HG02678 (cell line): ENCODE measurements around the gene LDHAL6B.
A peak's percentile ranks its signal among the peaks of the same experiment; 100 is the strongest.

Source experiments
- ATAC-seq: cut with Tn5 transposase; IDR thresholded peaks from one replicate; pipeline ENCODE4 v1.9.1; 2021; ENCODE audit warnings: mild to moderate bottlenecking, moderate library complexity; ENCODE audit not compliant: unreplicated experiment

The LDHAL6B gene

GRCh38 chr15:59249816-59250215 is 43.2 kb downstream of the LDHAL6B start:
- no peak for ATAC-seq

- no peak for ATAC-seq
Observed at GRCh38 chr15:59250249-59250648, 43.6 kb downstream of the LDHAL6B start.

- peak; percentile 48 for ATAC-seq
Observed at GRCh38 chr15:59251001-59251845, 44.6 kb downstream of the LDHAL6B start.

GRCh38 chr15:59252137-59252536 is 45.5 kb downstream of the LDHAL6B start:
- no peak for ATAC-seq

GRCh38 chr15:59255680-59256336 is 49.2 kb downstream of the LDHAL6B start:
- peak; percentile 65 for ATAC-seq

GRCh38 chr15:59256482-59256881 is 49.8 kb downstream of the LDHAL6B start:
- ATAC-seq, result no peak

- no peak for ATAC-seq
Observed at GRCh38 chr15:59257140-59257539, 50.5 kb downstream of the LDHAL6B start.
